Measurements from ENCODE around the gene FAM228A.

The FAM228A gene

DNA sequence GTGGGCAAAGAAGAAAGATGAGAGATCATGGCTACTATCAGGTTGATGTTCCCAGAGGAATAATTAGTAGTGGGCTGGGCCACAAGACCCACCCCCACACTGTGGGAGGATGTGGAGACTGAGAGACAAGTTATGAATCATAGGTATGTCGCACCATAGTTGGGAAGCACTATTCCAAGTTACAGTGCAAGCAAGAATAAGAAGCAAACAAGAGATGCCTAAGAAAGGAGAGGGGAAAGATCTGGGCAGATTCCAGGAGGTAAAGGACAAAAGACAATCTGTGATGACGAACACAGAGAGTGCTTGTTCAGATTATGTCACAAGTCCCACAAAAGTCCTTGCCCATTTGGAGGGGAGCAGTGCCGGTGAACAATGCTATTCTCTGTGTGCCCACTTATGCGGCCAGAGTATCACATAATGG lies 56.6 kb downstream of the FAM228A start:
- no peak for DNase-seq

GRCh38 chr2:24233321-24233720 lies 58.5 kb downstream of the FAM228A start:
- DNase-seq = peak; percentile 77

- no peak for DNase-seq
Observed at GRCh38 chr2:24237313-24237712, 62.5 kb downstream of the FAM228A start.

GRCh38 chr2:24238158-24238557 lies 63.3 kb downstream of the FAM228A start:
- DNase-seq = no peak

- DNase-seq = no peak
Observed at GRCh38 chr2:24239553-24239952, 64.7 kb downstream of the FAM228A start.

All from islet precursor cell (in vitro differentiated cells).